KOPT-K1 (cell line): ENCODE results near the gene GNG12.

Experiments
- H3K27ac ChIP-seq: fragments of 200-600 bp; sonication (generic); 2 replicates; pipeline ENCODE4 v1.5.1; 2016; ENCODE audit warnings: antibody characterized with exemption, mild to moderate bottlenecking, low read depth, low read length; ENCODE audit not compliant: poor library complexity, severe bottlenecking
- H3K36me3 ChIP-seq: fragments of 200-600 bp; sonication (generic); 2 replicates; pipeline ENCODE4 v1.5.1; 2017; ENCODE audit warnings: antibody characterized with exemption, mild to moderate bottlenecking, low read length, moderate library complexity; ENCODE audit not compliant: insufficient read depth
- H3K9me3 ChIP-seq: fragments of 200-600 bp; sonication (generic); 2 replicates; pipeline ENCODE4 v1.5.1; 2017; ENCODE audit warnings: antibody characterized with exemption, low read length, mild to moderate bottlenecking; ENCODE audit not compliant: insufficient read depth, poor library complexity, severe bottlenecking

GNG12 gene

GRCh38 chr1:67696708-67697107 lies 136.6 kb downstream of the GNG12 start:
- no peaks in the 10 kb centered on the region for H3K9me3 ChIP-seq
- H3K36me3 ChIP-seq = no peaks in the 10 kb centered on the region
- H3K27ac ChIP-seq = no peak overlapping the region

GRCh38 chr1:67695963-67696362 lies 137.3 kb downstream of the GNG12 start:
- Histone ChIP-seq H3K36me3 (no peaks in the 10 kb centered on the region), H3K27ac (no peak overlapping the region), H3K9me3 (no peaks in the 10 kb centered on the region)

- Histone ChIP-seq H3K27ac (no peak overlapping the region), H3K9me3 (no peaks in the 10 kb centered on the region), H3K36me3 (no peaks in the 10 kb centered on the region)
These were observed 141.6 kb downstream of the GNG12 start for GRCh38 chr1:67691712-67692111.

GRCh38 chr1:67690411-67690810 lies 142.9 kb downstream of the GNG12 start:
- H3K9me3 ChIP-seq = no peaks in the 10 kb centered on the region
- no peak overlapping the region for H3K27ac ChIP-seq
- H3K36me3 ChIP-seq = no peaks in the 10 kb centered on the region

GRCh38 chr1:67690018-67690363 lies 143.3 kb downstream of the GNG12 start:
- Histone ChIP-seq H3K9me3 (no peaks in the 10 kb centered on the region), H3K27ac (no peak overlapping the region), H3K36me3 (no peaks in the 10 kb centered on the region)

GRCh38 chr1:67689267-67690017 lies 143.8 kb downstream of the GNG12 start:
- Histone ChIP-seq H3K36me3 (no peaks in the 10 kb centered on the region), H3K27ac (no peak overlapping the region), H3K9me3 (no peaks in the 10 kb centered on the region)

GRCh38 chr1:67688526-67689219 lies 144.6 kb downstream of the GNG12 start:
- no peaks in the 10 kb centered on the region for H3K36me3 ChIP-seq
- no peaks in the 10 kb centered on the region for H3K9me3 ChIP-seq
- no peak overlapping the region for H3K27ac ChIP-seq

GRCh38 chr1:67687649-67688048 lies 145.6 kb downstream of the GNG12 start:
- H3K36me3 ChIP-seq = no peaks in the 10 kb centered on the region
- no peak overlapping the region for H3K27ac ChIP-seq

GRCh38 chr1:67687198-67687545 lies 146.1 kb downstream of the GNG12 start:
- no peaks in the 10 kb centered on the region for H3K36me3 ChIP-seq
- no peak overlapping the region for H3K27ac ChIP-seq
- H3K9me3 ChIP-seq = no peaks in the 10 kb centered on the region

More at GRCh38 chr1:67687649-67688048, 145.6 kb downstream of the GNG12 start:
- no peaks in the 10 kb centered on the region for H3K9me3 ChIP-seq

- peak overlapping the region; percentile 34 for H3K27ac ChIP-seq
- H3K9me3 ChIP-seq = no peaks in the 10 kb centered on the region
- H3K36me3 ChIP-seq = no peaks in the 10 kb centered on the region
These were observed 146.7 kb downstream of the GNG12 start for GRCh38 chr1:67686267-67687197.

- no peaks in the 10 kb centered on the region for H3K36me3 ChIP-seq
- no peaks in the 10 kb centered on the region for H3K9me3 ChIP-seq
- H3K27ac ChIP-seq = peak overlapping the region; percentile 34
These were observed 147.6 kb downstream of the GNG12 start for GRCh38 chr1:67685558-67686266.

GRCh38 chr1:67685067-67685557 lies 148.2 kb downstream of the GNG12 start, which contains the start of gene GADD45A:
TSS of gene GADD45A (plus strand) at chr1:67685201. CDS start at chr1:67685495, 294 bp downstream.
- peak within 1 kb of the TSS; percentile 34 for H3K27ac ChIP-seq
- H3K9me3 ChIP-seq = no peaks in the 10 kb centered on the region
- no peaks in the 10 kb centered on the region for H3K36me3 ChIP-seq

- Histone ChIP-seq H3K36me3 (no peaks in the 10 kb centered on the region), H3K27ac (no peak overlapping the region)
These were observed 148.7 kb downstream of the GNG12 start for GRCh38 chr1:67684526-67685066.

GRCh38 chr1:67683766-67684525 lies 149.3 kb downstream of the GNG12 start:
- H3K36me3 ChIP-seq = no peaks in the 10 kb centered on the region
- no peak overlapping the region for H3K27ac ChIP-seq
- H3K9me3 ChIP-seq = no peaks in the 10 kb centered on the region

More at GRCh38 chr1:67684526-67685066, 148.7 kb downstream of the GNG12 start:
- H3K9me3 ChIP-seq = no peaks in the 10 kb centered on the region
